Sigmoid colon (tissue), 7 donors: Measurements from ENCODE around the gene INSL4. TPM values are rescaled to one million over a fixed set of nuclear protein-coding genes. Genes with fewer than 3 reads are reported as not detected.

Experiments used
- DNase-seq: peaks from one replicate; pipeline ENCODE4 v3.0.0-alpha.2; 2019
- H3K27ac ChIP-seq, 4 donors: fragments of 200-600 bp; sonication (generic); one replicate each; pipeline ENCODE4 v1.5.1; 2016 to 2019; ENCODE audit warnings: mild to moderate bottlenecking in 1 of 4
- H3K27me3 ChIP-seq, 3 donors: fragments of 200-600 bp; sonication (generic); one replicate each; pipeline ENCODE4 v1.5.1; 2019; ENCODE audit warnings: mild to moderate bottlenecking in 1 of 3
- H3K36me3 ChIP-seq, 4 donors: fragments of 200-600 bp; sonication (generic); one replicate each; pipeline ENCODE4 v1.5.1; 2016 to 2019
- H3K4me1 ChIP-seq, 4 donors: fragments of 200-600 bp; sonication (generic); one replicate each; pipeline ENCODE4 v1.5.1; 2017 to 2019
- H3K4me3 ChIP-seq, 4 donors: fragments of 200-600 bp; sonication (generic); one replicate each; pipeline ENCODE4 v1.5.1; 2017 to 2019; ENCODE audit warnings: mild to moderate bottlenecking in 2 of 4, moderate library complexity in 1 of 4
- H3K9me3 ChIP-seq, 4 donors: fragments of 200-600 bp in 3 of 4; sonication (generic) in 3 of 4; one replicate each; pipeline versions ENCODE4 v1.5.1 to v1.6.1; 2013 to 2019
- EP300 ChIP-seq, 4 donors: sonication (generic); formaldehyde crosslinking; IDR thresholded peaks; one replicate each; pipeline ENCODE4 v1.6.1; 2017; ENCODE audit warnings: antibody characterized with exemption in 4 of 4
- POLR2A ChIP-seq, 2 donors: fragments of 450-650 bp; IDR thresholded peaks; one replicate each; pipeline ENCODE4 v1.6.1; 2016; ENCODE audit warnings: antibody characterized with exemption in 2 of 2, mild to moderate bottlenecking in 2 of 2, moderate library complexity in 2 of 2
- POLR2AphosphoS5 ChIP-seq, 4 donors: sonication (generic); formaldehyde crosslinking; IDR thresholded peaks; one replicate each; pipeline ENCODE4 v1.6.1; 2017; ENCODE audit warnings: antibody characterized with exemption in 4 of 4
- WGBS, 2 donors: extraction: QIAGEN DNeasy Blood & Tissue Kit; methylation state at CpG; one replicate each; pipeline ENCODE4 v1.1.7; 2013; 5-methylcytosine and 5-hydroxymethylcytosine counted together
- intact Hi-C: fragments of 100-400 bp; cut with DNase I; formaldehyde crosslinking; loops from one replicate; pipeline ENCODE4 v1.15.1; 2023
- polyA plus RNA-seq, 3 donors: library from polyadenylated mRNA; stranded (reverse); fragments of 200-250 nt; gene quantifications; one replicate each; pipeline ENCODE4 v1.2.3, GENCODE V29; 2013
- total RNA-seq, 4 donors: library from RNA; depleted of rRNA; stranded (reverse); fragments of >200 nt; gene quantifications; one replicate each; pipeline ENCODE4 v1.1.0, GENCODE V29; 2016
- TF ChIP-seq, protein P1 (sequence below), 4 experiments: fragments of 450-650 bp in 3 of 4; fragments of 200-600 bp in 1 of 4; IDR thresholded peaks; one replicate each; pipeline ENCODE4 v1.5.1; 2016 to 2019; ENCODE audit warnings: antibody characterized with exemption in 4 of 4, mild to moderate bottlenecking in 3 of 4, moderate library complexity in 2 of 4
- donor health status: healthy with polysubstance abuse.
- donor health status: Bipolar disorder and iron deficiency.
- donor health status: healthy.

INSL4 gene
- not detected for total RNA-seq
- polyA plus RNA-seq: not detected

DNA sequence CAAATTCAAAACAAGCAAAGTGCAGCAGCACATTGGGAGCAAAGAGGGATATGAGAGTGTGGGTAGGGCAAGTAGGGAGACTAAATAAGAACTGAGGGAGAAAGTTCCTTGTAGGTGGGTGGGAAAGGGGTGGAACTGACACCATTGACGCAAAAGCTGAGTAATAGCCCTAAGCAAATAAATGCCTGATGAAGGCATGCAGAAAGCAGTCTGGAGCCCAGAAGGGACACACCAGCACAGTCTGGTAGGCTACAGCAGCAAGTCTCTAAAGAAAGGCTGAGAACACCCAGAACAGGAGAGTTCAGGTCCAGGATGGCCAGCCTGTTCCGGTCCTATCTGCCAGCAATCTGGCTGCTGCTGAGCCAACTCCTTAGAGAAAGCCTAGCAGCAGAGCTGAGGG is at the start of gene INSL4:
INSL4 (plus strand) TSS at position 208 of the 400 bp plus-strand sequence; CDS start at position 313, 105 bp downstream.
- no peaks in the 10 kb centered on the region for H3K4me1 ChIP-seq
- no peak within 1 kb of the TSS for H3K27ac ChIP-seq
- no peaks in the 10 kb centered on the region for H3K9me3 ChIP-seq
- WGBS, 2 donors: 91 to 93% methylated on average over 2 of the region's 2 CpGs
- no peak within 1 kb of the TSS for H3K4me3 ChIP-seq
- TF ChIP-seq EP300 (IDR thresholded peaks at IDR 0.05): no peak
- no peak for DNase-seq
- H3K36me3 ChIP-seq: no peaks in the 10 kb centered on the region
- no peaks in the 10 kb centered on the region for H3K27me3 ChIP-seq
- intact Hi-C loops: no loop called here

DNA sequence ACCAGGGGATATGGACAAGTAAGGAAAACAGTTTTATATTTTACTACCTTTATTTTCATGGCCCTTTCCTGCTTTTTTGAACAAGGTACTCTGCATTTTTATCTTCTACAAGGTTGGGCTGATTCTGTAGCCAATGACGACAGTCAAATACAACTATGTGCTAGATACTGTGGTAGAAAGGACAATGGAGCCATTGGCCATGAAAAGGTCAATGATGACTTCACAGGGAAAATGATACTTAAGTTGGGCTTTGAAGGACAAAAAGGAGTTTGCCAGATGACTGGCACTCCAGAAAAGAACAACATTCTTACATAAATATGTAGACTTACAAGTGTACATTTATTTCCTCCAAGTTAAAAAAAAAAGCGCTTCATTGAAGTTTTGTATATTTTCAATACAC is 46.4 kb upstream of the INSL4 start:
- H3K36me3 ChIP-seq: no peaks in the 10 kb centered on the region
- DNase-seq: no peak
- no peaks in the 10 kb centered on the region for H3K9me3 ChIP-seq
- no peaks in the 10 kb centered on the region for H3K4me1 ChIP-seq
- H3K27me3 ChIP-seq: no peaks in the 10 kb centered on the region
- intact Hi-C loops: loop anchor here (10.0 kb wide), 1 partner anchor 410 kb away; no protein-coding TSS in a partner anchor
- H3K4me3 ChIP-seq: no peak overlapping the region
- 94 to 96% methylated on average over 2 of the region's 2 CpGs for WGBS, 2 donors
- TF ChIP-seq POLR2AphosphoS5 (IDR thresholded peaks at IDR 0.05): no peak
- no peak for TF ChIP-seq EP300 (IDR thresholded peaks at IDR 0.05)
- TF ChIP-seq, protein P1, sequence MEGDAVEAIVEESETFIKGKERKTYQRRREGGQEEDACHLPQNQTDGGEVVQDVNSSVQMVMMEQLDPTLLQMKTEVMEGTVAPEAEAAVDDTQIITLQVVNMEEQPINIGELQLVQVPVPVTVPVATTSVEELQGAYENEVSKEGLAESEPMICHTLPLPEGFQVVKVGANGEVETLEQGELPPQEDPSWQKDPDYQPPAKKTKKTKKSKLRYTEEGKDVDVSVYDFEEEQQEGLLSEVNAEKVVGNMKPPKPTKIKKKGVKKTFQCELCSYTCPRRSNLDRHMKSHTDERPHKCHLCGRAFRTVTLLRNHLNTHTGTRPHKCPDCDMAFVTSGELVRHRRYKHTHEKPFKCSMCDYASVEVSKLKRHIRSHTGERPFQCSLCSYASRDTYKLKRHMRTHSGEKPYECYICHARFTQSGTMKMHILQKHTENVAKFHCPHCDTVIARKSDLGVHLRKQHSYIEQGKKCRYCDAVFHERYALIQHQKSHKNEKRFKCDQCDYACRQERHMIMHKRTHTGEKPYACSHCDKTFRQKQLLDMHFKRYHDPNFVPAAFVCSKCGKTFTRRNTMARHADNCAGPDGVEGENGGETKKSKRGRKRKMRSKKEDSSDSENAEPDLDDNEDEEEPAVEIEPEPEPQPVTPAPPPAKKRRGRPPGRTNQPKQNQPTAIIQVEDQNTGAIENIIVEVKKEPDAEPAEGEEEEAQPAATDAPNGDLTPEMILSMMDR (IDR thresholded peaks at IDR 0.05): no peak
- TF ChIP-seq POLR2A (IDR thresholded peaks at IDR 0.05): no peak
- no peak overlapping the region for H3K27ac ChIP-seq

DNA sequence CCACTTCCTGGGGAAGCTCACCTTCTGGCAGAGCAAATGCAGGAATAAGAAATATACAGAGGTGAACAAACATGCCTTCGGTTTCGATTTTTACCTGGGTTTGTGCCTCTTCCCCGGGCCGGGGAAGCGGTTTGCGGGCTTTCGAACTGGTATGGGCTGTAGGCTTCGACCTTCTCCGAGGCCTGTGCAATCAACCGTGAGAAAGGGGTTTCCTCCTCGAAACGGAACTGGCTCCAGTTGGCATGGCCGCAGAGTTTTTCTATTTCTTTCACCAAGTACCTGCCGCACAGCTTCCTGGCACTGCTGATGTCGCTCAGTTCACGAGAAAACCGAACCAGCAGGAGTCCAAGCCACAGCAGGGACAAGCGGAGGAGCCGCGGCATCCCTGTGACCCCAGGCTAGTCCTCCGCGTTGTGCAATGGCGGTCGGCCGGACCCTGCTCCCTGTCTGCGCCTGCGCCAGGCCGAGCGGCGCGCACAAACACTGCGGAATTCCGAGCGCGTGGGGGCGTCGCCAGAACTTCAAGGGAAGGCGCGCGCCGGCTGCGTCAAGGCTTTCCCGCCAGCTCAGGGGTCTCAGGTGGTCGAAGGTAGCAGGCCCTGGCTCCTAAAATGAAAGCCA is 45.9 kb upstream of the INSL4 start, which contains the start of gene INSL6:
INSL6 (minus strand) TSS at position 420 of the 621 bp plus-strand sequence; CDS start at position 383, 37 bp downstream.
- H3K9me3 ChIP-seq: no peaks in the 10 kb centered on the region
- no peaks in the 10 kb centered on the region for H3K4me1 ChIP-seq
- WGBS, 2 donors: 92 to 95% methylated on average over 44 of the region's 44 CpGs
- no peaks in the 10 kb centered on the region for H3K36me3 ChIP-seq
- no peak within 1 kb of the TSS for H3K27ac ChIP-seq
- H3K27me3 ChIP-seq: no peaks in the 10 kb centered on the region
- H3K4me3 ChIP-seq: no peak within 1 kb of the TSS
- DNase-seq: no peak
- TF ChIP-seq, protein P1 (IDR thresholded peaks at IDR 0.05): no peak
- TF ChIP-seq EP300 (IDR thresholded peaks at IDR 0.05) (no peak), POLR2AphosphoS5 (IDR thresholded peaks at IDR 0.05) (no peak), POLR2A (IDR thresholded peaks at IDR 0.05) (no peak)
- intact Hi-C loops: loop anchor here (10.0 kb wide), 1 partner anchor 409 kb away; no protein-coding TSS in a partner anchor

DNA sequence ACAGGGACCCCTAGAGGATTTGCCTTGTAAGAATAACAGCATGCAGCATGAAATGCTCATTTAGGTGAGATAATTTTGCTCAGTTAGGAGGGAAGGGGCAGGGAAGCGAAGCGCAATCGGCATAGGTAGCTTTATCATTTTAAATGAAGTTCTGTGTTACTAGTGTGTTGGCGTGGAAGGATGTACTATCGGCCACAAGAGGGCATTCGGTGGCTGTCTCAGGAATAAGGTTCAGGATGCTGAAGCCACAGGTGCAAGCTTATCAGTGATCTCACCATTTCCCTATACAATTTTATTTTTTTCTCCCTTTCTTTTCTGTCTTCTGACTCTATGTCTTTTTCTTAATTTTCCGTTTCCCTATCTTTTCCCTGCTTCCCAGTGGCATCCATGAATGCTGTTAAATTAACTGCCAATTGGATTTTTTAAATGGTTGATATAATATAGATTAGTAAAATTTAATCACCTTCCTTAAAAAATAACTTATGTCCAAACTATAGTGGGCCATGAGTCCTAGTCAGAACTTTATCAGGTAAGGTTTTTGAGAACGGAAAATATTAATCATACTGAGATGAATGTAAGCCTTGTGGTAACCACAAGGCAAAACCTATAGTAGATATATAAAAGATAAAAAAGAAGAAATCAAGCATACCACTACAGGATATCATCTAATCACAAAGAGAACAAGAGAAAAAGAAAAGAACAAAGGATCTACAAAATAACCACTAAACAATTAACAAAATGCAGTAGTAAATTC is 44.6 kb upstream of the INSL4 start:
- no peak for DNase-seq
- Histone ChIP-seq H3K4me3 (no peak overlapping the region), H3K9me3 (no peaks in the 10 kb centered on the region), H3K27ac (no peak overlapping the region), H3K4me1 (no peaks in the 10 kb centered on the region), H3K27me3 (no peaks in the 10 kb centered on the region), H3K36me3 (no peaks in the 10 kb centered on the region)
- WGBS, 2 donors: 14 to 27% methylated on average over 8 of the region's 8 CpGs
- TF ChIP-seq POLR2A (IDR thresholded peaks at IDR 0.05): no peak
- TF ChIP-seq, protein P1 (IDR thresholded peaks at IDR 0.05): peak in 3 of 4 experiments; percentile 22 to 41 (median 31)
- TF ChIP-seq POLR2AphosphoS5 (IDR thresholded peaks at IDR 0.05): no peak
- TF ChIP-seq EP300 (IDR thresholded peaks at IDR 0.05): no peak
- intact Hi-C loops: loop anchor here (10.0 kb wide), 1 partner anchor 408 kb away; no protein-coding TSS in a partner anchor
